ENCODE results near the gene KCNQ1. TPM values are rescaled to one million over a fixed set of nuclear protein-coding genes. Genes with fewer than 3 reads are reported as not detected.

The KCNQ1 gene
- total RNA-seq, 1 donor from 2014 or later = 0.31 TPM

- DNase-seq = no peak
These were observed 136.5 kb downstream of the KCNQ1 start for GRCh38 chr11:2581151-2581930.

- DNase-seq = no peak
These were observed 137.1 kb downstream of the KCNQ1 start for GRCh38 chr11:2581931-2582350.

DNA sequence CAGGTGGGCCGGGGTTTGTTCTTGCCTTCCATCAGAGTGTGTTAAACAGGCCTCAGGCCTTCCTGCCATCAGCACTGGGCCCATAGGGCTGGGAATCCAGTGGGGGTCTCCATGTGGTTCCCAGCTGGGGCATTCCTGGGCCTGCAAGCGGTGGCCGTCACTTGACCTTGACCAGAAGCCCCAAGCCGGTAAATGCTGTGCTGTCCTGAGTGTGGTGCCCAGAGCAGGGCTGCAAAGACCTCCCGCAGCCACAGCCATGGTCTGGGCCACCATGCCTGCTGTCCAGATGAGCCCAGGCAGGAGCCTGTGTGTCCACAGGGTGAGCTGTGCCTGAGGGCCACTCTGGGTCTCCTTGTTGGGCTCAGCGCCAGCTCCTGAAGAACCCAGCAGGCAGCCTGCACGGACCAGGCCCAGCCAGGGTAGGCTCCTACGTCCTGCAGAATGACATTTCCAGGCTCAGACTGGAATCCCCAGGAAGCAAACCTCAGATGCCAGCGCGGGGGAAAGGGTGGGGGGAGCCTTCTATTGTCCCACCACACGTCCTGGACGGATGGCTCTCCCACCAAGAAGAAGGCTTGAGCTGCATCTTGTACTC, 137.6 kb downstream of the KCNQ1 start:
- no peak for DNase-seq

DNA sequence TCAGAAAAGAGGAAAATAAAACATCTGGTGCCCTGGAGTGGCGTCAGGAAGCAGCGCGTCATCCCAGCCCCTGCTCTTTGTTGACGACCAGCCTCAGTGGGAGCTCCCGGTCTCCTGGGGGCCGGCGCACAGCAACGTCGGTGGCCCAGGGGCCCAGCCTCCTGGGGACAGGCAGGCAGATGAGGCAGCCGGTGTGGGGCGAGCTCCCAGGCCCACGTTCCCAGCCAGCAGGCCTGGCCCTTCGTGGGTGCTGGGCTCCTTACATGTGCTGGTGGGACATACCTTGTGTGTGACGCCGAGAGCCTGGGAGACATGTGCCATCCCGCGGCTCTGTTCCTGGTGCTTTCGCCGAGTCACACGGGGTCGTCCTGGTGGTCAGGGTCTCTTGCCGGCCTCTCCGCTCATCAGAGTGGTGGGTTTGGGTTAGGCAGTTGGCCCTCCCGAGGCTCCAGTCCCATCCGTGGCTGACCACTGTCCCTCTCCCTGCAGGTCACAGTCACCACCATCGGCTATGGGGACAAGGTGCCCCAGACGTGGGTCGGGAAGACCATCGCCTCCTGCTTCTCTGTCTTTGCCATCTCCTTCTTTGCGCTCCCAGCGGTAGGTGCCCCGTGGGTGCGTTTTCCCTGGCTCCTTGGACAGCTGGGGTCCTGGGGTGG, 138.3 kb downstream of the KCNQ1 start:
- DNase-seq = no peak

- no peak for DNase-seq
These were observed 138.8 kb downstream of the KCNQ1 start for GRCh38 chr11:2583605-2583958.

- no peak for DNase-seq
These were observed 139.6 kb downstream of the KCNQ1 start for GRCh38 chr11:2584434-2584811.

- no peak for DNase-seq
These were observed 140.2 kb downstream of the KCNQ1 start for GRCh38 chr11:2584812-2585565.

DNA sequence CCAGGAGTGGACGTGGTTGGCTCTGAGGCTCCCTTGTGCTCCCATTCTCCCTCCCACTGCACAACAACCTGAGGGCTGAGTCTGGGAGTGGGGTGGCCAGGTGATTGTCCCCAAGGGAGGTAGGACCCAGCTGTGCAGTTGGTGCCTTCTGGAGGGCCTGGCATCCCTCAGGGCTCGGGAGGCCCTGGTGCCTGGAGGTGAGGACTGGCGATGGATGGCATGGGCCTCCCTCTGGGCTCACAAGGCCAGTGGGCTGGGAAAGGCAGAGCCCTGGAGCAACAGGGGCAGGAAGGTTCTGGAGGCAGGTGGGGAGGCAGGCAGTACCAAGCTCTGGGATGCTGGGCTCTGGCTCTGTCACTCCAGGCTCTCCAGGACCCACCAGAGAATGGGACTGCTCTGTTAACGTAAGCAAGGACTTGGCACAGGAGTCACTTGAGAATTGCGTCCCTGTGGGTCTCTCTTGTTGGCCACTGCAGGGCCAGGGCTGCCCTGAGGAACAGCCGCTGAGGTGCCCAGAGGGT, 140.8 kb downstream of the KCNQ1 start:
- DNase-seq = no peak

DNA sequence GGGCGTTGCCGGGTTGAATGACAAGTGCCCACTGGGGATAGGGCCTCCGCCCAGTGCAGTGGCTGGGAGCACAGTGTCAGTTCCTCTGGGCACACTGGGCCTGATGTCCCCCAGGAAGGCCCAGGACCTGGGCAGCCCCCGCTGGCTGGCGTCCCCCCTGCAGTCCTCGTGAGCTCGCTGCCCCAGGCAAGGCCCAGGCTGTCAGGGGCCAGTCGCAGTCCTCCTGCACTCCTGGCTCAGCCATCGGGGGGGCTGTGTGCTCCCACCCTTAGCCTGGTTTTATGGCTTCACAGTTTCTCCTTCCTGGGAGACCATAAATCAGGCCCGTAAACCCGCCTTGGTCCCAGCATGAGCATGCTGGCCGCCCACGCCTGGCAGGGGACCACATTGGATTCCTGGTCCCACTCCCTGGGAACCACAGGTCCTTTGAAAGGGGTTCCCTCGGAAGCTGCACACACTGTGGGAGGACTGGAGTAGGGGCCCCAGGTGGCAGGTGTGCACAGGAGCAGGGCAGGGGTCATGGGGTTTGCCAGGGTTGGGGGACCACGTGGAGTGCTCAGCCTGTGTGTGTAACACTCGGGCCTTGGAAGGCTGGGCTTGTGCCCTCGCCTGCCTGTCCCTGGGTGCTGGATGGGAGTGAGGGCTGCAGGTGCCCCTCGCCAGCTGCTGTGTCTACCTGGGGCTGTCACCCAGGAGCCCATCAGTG, 141.4 kb downstream of the KCNQ1 start:
- DNase-seq = no peak

GRCh38 chr11:2586793-2587131, 142.0 kb downstream of the KCNQ1 start:
- DNase-seq = no peak

- no peak for DNase-seq
These were observed 142.5 kb downstream of the KCNQ1 start for GRCh38 chr11:2587132-2587930.

GRCh38 chr11:2587976-2588748, 143.4 kb downstream of the KCNQ1 start:
- no peak for DNase-seq

- no peak for DNase-seq
These were observed 144.2 kb downstream of the KCNQ1 start for GRCh38 chr11:2588809-2589537.

- DNase-seq = no peak
These were observed 144.7 kb downstream of the KCNQ1 start for GRCh38 chr11:2589538-2589934.

DNA sequence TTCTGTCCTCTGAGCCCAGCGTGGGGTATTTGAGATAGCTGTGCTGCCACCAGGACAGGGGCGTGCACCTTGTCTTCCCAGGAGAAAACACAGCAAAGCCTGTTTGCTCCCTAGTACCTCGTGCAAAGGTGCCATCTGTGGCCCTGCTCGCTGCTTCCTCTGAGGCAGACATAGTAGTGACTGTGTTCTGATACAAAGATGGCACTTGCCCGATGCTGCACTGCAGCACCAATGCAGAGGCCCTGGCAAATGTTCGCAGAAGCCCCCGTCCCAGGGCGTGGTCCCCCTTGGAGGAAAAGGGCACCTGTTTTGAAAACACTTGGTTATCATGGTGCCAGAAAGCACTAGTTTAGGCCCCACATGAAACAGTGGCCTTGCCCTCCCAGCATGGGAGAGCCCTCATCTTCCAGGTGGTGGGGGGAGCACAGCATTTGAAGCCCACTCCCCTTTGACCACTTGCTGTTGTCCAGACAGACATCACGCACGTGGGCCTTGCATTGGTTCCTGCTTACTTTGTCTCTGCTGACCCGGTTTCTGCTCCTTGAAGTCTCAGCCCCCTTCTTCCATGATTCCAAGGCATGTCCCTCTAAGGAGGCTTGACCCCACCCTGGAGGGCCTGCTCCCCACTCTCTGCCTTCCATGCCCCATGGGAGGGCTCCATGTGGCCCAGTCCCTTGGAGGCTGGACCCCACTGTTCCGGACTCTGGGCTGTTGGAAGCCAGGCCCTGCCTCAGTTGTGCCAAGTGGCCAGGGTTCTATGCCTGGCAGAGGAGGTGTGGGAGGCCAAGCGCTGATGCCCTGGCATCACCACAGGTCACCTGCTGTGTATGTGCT, 145.5 kb downstream of the KCNQ1 start:
- no peak for DNase-seq

- peak; percentile 51 for DNase-seq
These were observed 146.4 kb downstream of the KCNQ1 start for GRCh38 chr11:2590965-2591754.

- DNase-seq = no peak
These were observed 147.0 kb downstream of the KCNQ1 start for GRCh38 chr11:2591805-2592204.
